ENCODE results near the gene ABHD8.

The ABHD8 gene

DNA sequence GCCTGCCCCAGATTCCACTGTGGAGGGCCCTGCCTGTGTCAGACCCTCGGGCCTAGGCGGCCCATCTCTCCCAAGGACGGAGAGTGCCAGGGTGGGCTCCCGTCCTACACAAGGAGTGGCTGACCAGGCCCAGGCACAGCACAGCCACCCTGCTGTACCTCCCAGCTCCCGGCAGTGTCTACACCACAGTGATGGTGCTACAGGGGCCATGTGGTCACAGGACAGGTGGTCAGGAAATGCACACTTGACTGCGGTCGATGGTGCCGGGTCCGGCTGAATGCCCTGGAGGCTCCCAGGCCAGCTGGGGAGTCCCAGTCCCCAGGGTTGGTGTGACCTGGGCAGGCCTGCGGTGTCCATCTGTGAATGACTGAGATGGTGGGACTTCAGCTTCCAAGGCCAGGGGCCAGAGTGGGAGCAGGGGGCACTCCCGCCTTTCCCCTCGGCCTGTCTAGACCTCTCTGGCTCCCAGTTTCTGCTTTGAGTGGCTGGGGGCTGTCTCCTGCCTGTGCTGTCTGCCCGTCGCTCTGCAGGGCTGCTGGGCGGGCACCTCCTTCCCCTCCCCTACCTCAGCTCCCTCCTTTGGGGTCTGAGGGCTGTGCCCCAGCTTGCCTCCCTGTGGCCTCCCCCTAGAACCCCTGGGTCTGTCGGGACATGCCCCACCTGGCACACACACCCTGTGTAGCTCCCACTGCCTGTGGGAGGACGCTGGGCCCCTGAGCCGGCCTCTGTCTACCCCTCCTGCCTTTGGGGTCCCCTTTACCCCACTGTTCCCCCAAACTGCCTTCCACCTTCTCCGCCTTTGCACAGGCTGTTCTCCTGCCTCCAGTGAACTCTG lies 18.6 kb upstream of the ABHD8 start:
- in situ Hi-C loops (cut with HindIII; ENCODE audit: low sequenced_read_pairs) = loop anchor here (25.0 kb wide), 1 partner anchor 160 kb away; no protein-coding TSS in a partner anchor
- DNase-seq (ENCODE audit: low read depth) = no peak
- no peak for TF ChIP-seq CTCF (IDR thresholded peaks at IDR 0.05; ENCODE audit: low read depth, low read length, missing control alignments)
- no peak overlapping the region for H3K4me3 ChIP-seq (ENCODE audit: low read depth, low read length)

DNA sequence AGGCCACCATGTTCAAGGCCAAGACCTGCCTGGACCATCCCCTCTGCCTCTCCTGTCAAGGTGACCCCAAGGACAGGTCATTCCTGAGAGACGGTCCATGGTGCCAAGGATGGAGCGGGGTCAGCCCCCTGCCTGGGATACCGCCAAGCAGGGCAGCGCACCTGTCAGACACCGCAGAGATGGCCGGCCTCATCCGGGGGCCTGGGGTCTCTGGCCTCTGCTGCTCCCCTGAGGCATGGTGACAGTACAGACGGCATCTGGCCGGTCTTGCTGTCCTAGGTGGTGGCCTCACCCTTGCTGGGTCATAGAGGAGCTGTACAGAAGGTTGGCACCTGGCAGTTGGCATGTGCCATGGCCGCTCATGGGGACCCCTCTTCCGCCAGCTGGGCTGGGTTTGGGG lies 17.2 kb upstream of the ABHD8 start:
- DNase-seq (ENCODE audit: low read depth) = no peak
- in situ Hi-C loops (cut with HindIII; ENCODE audit: low sequenced_read_pairs) = loop anchor here (25.0 kb wide), 1 partner anchor 158 kb away; no protein-coding TSS in a partner anchor

DNA sequence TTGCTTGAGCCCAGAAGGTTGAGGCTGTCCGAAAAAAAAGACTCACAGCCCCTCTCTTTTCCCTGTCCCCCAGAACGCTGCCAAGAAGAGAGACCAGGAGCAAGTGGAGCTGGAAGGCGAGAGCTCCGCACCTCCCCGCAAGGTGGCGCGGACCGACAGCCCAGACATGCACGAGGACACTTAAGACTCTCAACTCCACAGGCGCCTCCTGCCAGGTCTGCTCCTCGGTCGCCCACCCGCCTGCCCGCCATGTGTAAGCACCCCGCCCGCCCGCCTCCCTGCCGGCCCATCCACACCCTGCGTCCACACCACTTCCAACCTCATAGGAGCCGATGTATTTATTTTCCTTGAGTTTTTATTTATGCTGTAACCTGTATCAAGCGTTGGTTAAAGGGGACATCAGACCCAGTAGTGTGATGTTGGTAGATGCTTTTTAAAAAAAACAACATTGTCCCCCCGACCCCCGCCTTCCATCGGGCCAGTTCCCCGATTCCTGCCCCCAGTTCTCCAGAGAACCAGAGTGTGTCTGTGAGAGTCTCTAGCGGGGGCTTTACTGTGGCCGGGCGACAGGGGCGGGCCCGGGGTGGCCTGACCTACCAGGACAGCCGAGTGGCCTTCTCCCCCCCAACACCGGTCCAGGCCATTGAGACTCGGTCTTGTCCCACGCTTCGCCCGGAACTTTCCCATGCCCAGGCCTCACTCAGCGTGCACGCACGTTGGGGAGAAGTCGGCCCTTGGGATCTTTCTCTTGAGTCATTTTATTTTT lies 16.4 kb upstream of the ABHD8 start:
- in situ Hi-C loops (cut with HindIII; ENCODE audit: low sequenced_read_pairs) = loop anchor here (25.0 kb wide), 1 partner anchor 157 kb away; no protein-coding TSS in a partner anchor
- no peak for TF ChIP-seq CTCF (IDR thresholded peaks at IDR 0.05; ENCODE audit: low read depth, low read length, missing control alignments)
- no peak overlapping the region for H3K4me3 ChIP-seq (ENCODE audit: low read depth, low read length)
- no peak for DNase-seq (ENCODE audit: low read depth)

More for the DNA sequence above, 17.2 kb upstream of the ABHD8 start:
- H3K4me3 ChIP-seq (ENCODE audit: low read depth, low read length) = no peak overlapping the region
- TF ChIP-seq CTCF (IDR thresholded peaks at IDR 0.05; ENCODE audit: low read depth, low read length, missing control alignments) = no peak

DNA sequence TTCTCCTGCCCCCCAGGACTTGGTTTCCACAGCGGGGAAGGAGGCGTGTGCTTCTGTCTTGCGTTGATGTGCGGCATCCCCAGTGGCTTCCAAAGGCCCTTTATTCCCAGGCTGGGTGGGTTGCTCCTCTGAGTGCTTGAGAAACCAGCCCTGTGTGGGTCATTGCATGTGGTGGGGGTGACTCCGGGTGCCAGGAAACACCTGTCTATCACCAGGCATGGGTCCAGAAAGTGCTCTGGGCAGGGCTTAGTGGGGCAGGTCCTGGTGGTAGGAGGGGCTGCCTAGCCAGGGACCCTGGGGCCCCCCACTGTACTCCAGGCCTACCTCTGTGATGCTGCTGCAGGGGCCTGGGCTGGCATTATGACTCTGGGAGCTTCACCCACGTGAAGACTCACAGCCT lies 15.7 kb upstream of the ABHD8 start:
- H3K4me3 ChIP-seq (ENCODE audit: low read depth, low read length) = no peak overlapping the region
- DNase-seq (ENCODE audit: low read depth) = no peak
- no peak for TF ChIP-seq CTCF (IDR thresholded peaks at IDR 0.05; ENCODE audit: low read depth, low read length, missing control alignments)
- in situ Hi-C loops (cut with HindIII; ENCODE audit: low sequenced_read_pairs) = loop anchor here (25.0 kb wide), 1 partner anchor 157 kb away; no protein-coding TSS in a partner anchor

DNA sequence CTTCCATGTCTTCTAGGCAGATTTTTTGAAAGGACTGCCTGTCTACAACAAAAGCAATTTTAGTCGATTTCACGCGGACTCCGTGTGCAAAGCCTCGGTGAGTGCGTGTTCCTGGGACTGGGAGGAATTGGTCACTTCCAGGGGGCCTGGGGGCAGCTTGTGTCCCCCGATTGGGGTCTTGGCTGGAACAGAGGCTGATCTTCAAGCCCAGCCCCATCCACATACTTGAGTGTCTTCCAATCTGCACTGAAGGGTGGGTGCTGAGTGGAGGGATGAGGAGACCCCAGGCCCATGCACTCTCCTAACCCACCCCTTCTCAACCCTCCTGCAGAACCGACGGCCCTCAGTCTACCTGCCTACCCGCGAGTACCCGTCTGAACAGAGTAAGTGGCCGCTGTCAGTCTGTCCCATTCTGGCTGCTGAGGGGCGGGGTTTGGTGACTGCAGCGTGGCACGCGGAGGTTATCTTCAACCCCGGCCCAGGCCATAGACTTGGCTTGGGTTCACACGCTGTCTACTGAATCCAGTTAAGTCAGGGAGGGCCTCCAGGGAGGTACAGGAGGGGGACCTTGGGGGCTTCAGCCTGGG lies 10.9 kb upstream of the ABHD8 start:
- no peak overlapping the region for H3K4me3 ChIP-seq (ENCODE audit: low read depth, low read length)
- no peak for TF ChIP-seq CTCF (IDR thresholded peaks at IDR 0.05; ENCODE audit: low read depth, low read length, missing control alignments)
- in situ Hi-C loops (cut with HindIII; ENCODE audit: low sequenced_read_pairs) = loop anchor here (25.0 kb wide), 1 partner anchor 152 kb away; no protein-coding TSS in a partner anchor
- DNase-seq (ENCODE audit: low read depth) = no peak
